H9 (cell line): ENCODE results near the gene CDADC1. TPM values are rescaled to one million over a fixed set of nuclear protein-coding genes. Genes with fewer than 3 reads are reported as not detected.

Source experiments
- DNase-seq: peaks from one replicate; pipeline ENCODE4 v3.0.0-alpha.2; 2017
- H2AFZ ChIP-seq: one replicate; pipeline ENCODE4 v1.6.1; 2013; ENCODE audit warnings: mild to moderate bottlenecking, low read length, control low read depth, moderate library complexity
- H2AK5ac ChIP-seq: 2 replicates; pipeline ENCODE4 v1.6.1; 2013; ENCODE audit warnings: low read length, control low read depth, mixed read lengths; ENCODE audit not compliant: insufficient read length
- H2BK120ac ChIP-seq: one replicate; pipeline ENCODE4 v1.6.1; 2013; ENCODE audit warnings: low read depth, mild to moderate bottlenecking, low read length, control low read depth, inconsistent platforms; ENCODE audit not compliant: poor library complexity, severe bottlenecking
- H2BK12ac ChIP-seq: 2 replicates; pipeline ENCODE4 v1.6.1; 2013; ENCODE audit warnings: low read length, control low read depth, mixed read lengths, low read depth; ENCODE audit not compliant: insufficient read length
- H2BK15ac ChIP-seq: 2 replicates; pipeline ENCODE4 v1.6.1; 2013; ENCODE audit warnings: low read depth, low read length, control low read depth
- H2BK20ac ChIP-seq: one replicate; pipeline ENCODE4 v1.6.1; 2013; ENCODE audit warnings: low read depth, mild to moderate bottlenecking, low read length, control low read depth, inconsistent platforms; ENCODE audit not compliant: poor library complexity, severe bottlenecking
- H2BK5ac ChIP-seq: 2 replicates; pipeline ENCODE4 v1.6.1; 2013; ENCODE audit warnings: low read length, control low read depth, mixed read lengths; ENCODE audit not compliant: insufficient read length
- H3K14ac ChIP-seq: 2 replicates; pipeline ENCODE4 v1.6.1; 2013; ENCODE audit warnings: low read length, control low read depth; ENCODE audit not compliant: insufficient read depth
- H3K18ac ChIP-seq: 2 replicates; pipeline ENCODE4 v1.6.1; 2013; ENCODE audit warnings: low read depth, mild to moderate bottlenecking, mixed read lengths, low read length, control low read depth; ENCODE audit not compliant: insufficient read length
- H3K23ac ChIP-seq: 2 replicates; pipeline ENCODE4 v1.6.1; 2013; ENCODE audit warnings: low read length, control low read depth, mixed read lengths, low read depth; ENCODE audit not compliant: insufficient read length
- H3K23me2 ChIP-seq: 2 replicates; pipeline ENCODE4 v1.6.1; 2013; ENCODE audit warnings: low read depth, mild to moderate bottlenecking, mixed read lengths, low read length, control low read depth; ENCODE audit not compliant: insufficient read length, poor library complexity, severe bottlenecking
- H3K27ac ChIP-seq: 2 replicates; pipeline ENCODE4 v1.5.1; 2013; ENCODE audit warnings: low read length, control low read depth, mixed read lengths, low read depth; ENCODE audit not compliant: insufficient read length
- H3K27me3 ChIP-seq: 2 replicates; pipeline ENCODE4 v1.6.1; 2013; ENCODE audit warnings: low read length, control low read depth, inconsistent platforms; ENCODE audit not compliant: insufficient read depth
- H3K4ac ChIP-seq: 2 replicates; pipeline ENCODE4 v1.6.1; 2013; ENCODE audit warnings: low read depth, mild to moderate bottlenecking, control low read depth, inconsistent platforms, low read length, moderate library complexity
- H3K4me1 ChIP-seq: 2 replicates; pipeline ENCODE4 v1.6.1; 2013; ENCODE audit warnings: low read length, control low read depth, inconsistent platforms; ENCODE audit not compliant: insufficient read depth
- H3K4me2 ChIP-seq: 2 replicates; pipeline ENCODE4 v1.6.1; 2013; ENCODE audit warnings: low read length, control low read depth, mixed read lengths; ENCODE audit not compliant: insufficient read length, insufficient read depth
- H3K56ac ChIP-seq: 2 replicates; pipeline ENCODE4 v1.6.1; 2013; ENCODE audit warnings: low read depth, mild to moderate bottlenecking, mixed read lengths, low read length, control low read depth; ENCODE audit not compliant: insufficient read length
- H3K79me1 ChIP-seq: 2 replicates; pipeline ENCODE4 v1.6.1; 2013; ENCODE audit warnings: low read depth, mild to moderate bottlenecking, moderate library complexity, low read length, control low read depth, inconsistent platforms; ENCODE audit not compliant: insufficient read depth, poor library complexity, severe bottlenecking
- H3K79me2 ChIP-seq: 2 replicates; pipeline ENCODE4 v1.6.1; 2013; ENCODE audit warnings: low read length, control low read depth, inconsistent platforms; ENCODE audit not compliant: insufficient read depth
- H3K9ac ChIP-seq: 2 replicates; pipeline ENCODE4 v1.6.1; 2013; ENCODE audit warnings: low read length, control low read depth, mixed read lengths; ENCODE audit not compliant: insufficient read length; ENCODE audit errors: extremely low read depth
- H3K9me3 ChIP-seq: one replicate; pipeline ENCODE4 v1.6.1; 2013; ENCODE audit warnings: low read depth, low read length, inconsistent platforms; ENCODE audit not compliant: control insufficient read depth
- H3T11ph ChIP-seq: one replicate; pipeline ENCODE4 v1.6.1; 2013; ENCODE audit warnings: mild to moderate bottlenecking, low read length, control low read depth, inconsistent platforms
- H4K20me1 ChIP-seq: one replicate; pipeline ENCODE4 v1.6.1; 2013; ENCODE audit not compliant: control insufficient read depth, insufficient read length, insufficient read depth
- H4K5ac ChIP-seq: 2 replicates; pipeline ENCODE4 v1.6.1; 2013; ENCODE audit warnings: low read depth, mild to moderate bottlenecking, mixed read lengths, low read length, control low read depth; ENCODE audit not compliant: insufficient read length
- H4K8ac ChIP-seq: replicated peaks from 2 replicates; pipeline ENCODE4 v1.6.1; 2013; ENCODE audit warnings: low read length, control low read depth, mixed read lengths, low read depth; ENCODE audit not compliant: insufficient read length
- H4K91ac ChIP-seq: 2 replicates; pipeline ENCODE4 v1.6.1; 2013; ENCODE audit warnings: low read depth, mild to moderate bottlenecking, moderate library complexity, mixed read lengths, low read length, control low read depth; ENCODE audit not compliant: insufficient read length
- H3K27ac Mint-ChIP-seq, 3 experiments: 2 replicates in 2 of 3; 3 replicates in 1 of 3; pipeline ENCODE4 v1.8.0; 2020 to 2021; ENCODE audit warnings: mixed read lengths in 3 of 3, mild to moderate bottlenecking in 1 of 3, moderate library complexity in 1 of 3
- H3K27me3 Mint-ChIP-seq: 2 replicates; pipeline ENCODE4 v1.8.0; 2021; ENCODE audit warnings: low read depth, mild to moderate bottlenecking, moderate library complexity, mixed read lengths
- H3K36me3 Mint-ChIP-seq, 3 experiments: 2 replicates in 2 of 3; 3 replicates in 1 of 3; pipeline ENCODE4 v1.8.0; 2020 to 2021; ENCODE audit warnings: low read depth in 3 of 3, mixed read lengths in 3 of 3; ENCODE audit not compliant: insufficient read depth in 1 of 3
- H3K4me1 Mint-ChIP-seq, 2 experiments: 2 replicates each; pipeline ENCODE4 v1.8.0; 2020; ENCODE audit warnings: mixed read lengths in 2 of 2
- H3K4me3 Mint-ChIP-seq, 2 experiments: 2 replicates in 1 of 2; 3 replicates in 1 of 2; pipeline ENCODE4 v1.8.0; 2020 to 2021; ENCODE audit warnings: mild to moderate bottlenecking in 2 of 2, mixed read lengths in 2 of 2, moderate library complexity in 1 of 2
- H3K9me3 Mint-ChIP-seq, 2 experiments: 2 replicates in 1 of 2; 3 replicates in 1 of 2; pipeline ENCODE4 v1.8.0; 2020; ENCODE audit warnings: mild to moderate bottlenecking in 2 of 2, mixed read lengths in 2 of 2, moderate library complexity in 1 of 2
- CTCF ChIP-seq: fragments of 200-600 bp; sonication (generic); conservative IDR thresholded peaks from 3 replicates; pipeline ENCODE4 v1.8.0; 2021; ENCODE audit warnings: antibody characterized with exemption, mild to moderate bottlenecking
- WGBS: extraction: QIAGEN DNeasy Blood & Tissue Kit; methylation state at CpG from one replicate; pipeline ENCODE4 v1.1.7; 2013; ENCODE audit warnings: missing lambda C conversion rate, low lambda C conversion rate, mixed read lengths; ENCODE audit not compliant: insufficient read length; ENCODE audit errors: extremely low coverage; 5-methylcytosine and 5-hydroxymethylcytosine counted together
- total RNA-seq: library from RNA; stranded (reverse); gene quantifications from 2 replicates; pipeline ENCODE4 v1.2.1, GENCODE V29; 2021

Gene CDADC1
- total RNA-seq, 1 experiment from 2014 or later: 4.9 TPM

- Histone ChIP-seq H4K8ac (no peak overlapping the region), H3K18ac (no peak overlapping the region), H4K91ac (no peak overlapping the region), H2BK12ac (no peak overlapping the region), H3K23me2 (no peaks in the 10 kb centered on the region), H3K9ac (no peak overlapping the region), H2AK5ac (no peak overlapping the region), H2BK120ac (no peak overlapping the region), H3K14ac (no peak overlapping the region), H2BK15ac (no peak overlapping the region), H3K4ac (no peak overlapping the region), H2BK5ac (no peak overlapping the region), H3T11ph (no peak overlapping the region), H3K27ac (no peak overlapping the region), H3K56ac (no peak overlapping the region), H2BK20ac (no peak overlapping the region), H4K5ac (no peak overlapping the region), H3K4me2 (no peak overlapping the region), H3K4me1 (no peaks in the 10 kb centered on the region), H3K23ac (no peak overlapping the region), H3K9me3 (no peaks in the 10 kb centered on the region), H3K79me1 (no peaks in the 10 kb centered on the region), H3K79me2 (no peaks in the 10 kb centered on the region), H3K27me3 (no peaks in the 10 kb centered on the region), H4K20me1 (no peaks in the 10 kb centered on the region), H2AFZ (no peak overlapping the region)
- no peak for TF ChIP-seq CTCF
- no peaks in the 10 kb centered on the region for H3K9me3 Mint-ChIP-seq
- DNase-seq: no peak
- no CpG with 5 or more reads among the region's 6 CpGs for WGBS
- H3K36me3 Mint-ChIP-seq: no peaks in the 10 kb centered on the region
- peaks cover 3 to 9% of the 10 kb centered on the region in 2 experiments; a peak in 3 of 4 replicates for H3K4me1 Mint-ChIP-seq
- H3K4me3 Mint-ChIP-seq: no peak overlapping the region
- H3K27me3 Mint-ChIP-seq: no peaks in the 10 kb centered on the region
- H3K27ac Mint-ChIP-seq: no peak overlapping the region
Measured at GRCh38 chr13:49311816-49312215, 64.1 kb downstream of the CDADC1 start.
